ENCODE results near the gene FASTKD1.

DNA sequence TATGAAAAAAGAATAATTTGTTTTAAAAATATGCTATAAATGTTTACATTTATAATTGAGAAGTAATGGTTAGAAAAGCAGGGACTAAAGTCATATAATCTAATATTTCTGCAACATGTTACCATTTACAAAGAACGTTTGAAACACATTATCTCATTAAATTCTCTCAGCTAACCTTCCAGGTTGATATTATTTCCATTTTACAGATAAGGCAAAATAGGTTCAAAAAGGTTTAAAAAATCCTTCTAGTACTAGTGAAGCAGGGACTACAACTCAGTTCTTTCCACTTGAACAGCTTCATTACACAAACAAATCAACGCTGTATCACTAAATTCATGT is 875 bp downstream of the FASTKD1 start:
- TF ChIP-seq, protein P1, sequence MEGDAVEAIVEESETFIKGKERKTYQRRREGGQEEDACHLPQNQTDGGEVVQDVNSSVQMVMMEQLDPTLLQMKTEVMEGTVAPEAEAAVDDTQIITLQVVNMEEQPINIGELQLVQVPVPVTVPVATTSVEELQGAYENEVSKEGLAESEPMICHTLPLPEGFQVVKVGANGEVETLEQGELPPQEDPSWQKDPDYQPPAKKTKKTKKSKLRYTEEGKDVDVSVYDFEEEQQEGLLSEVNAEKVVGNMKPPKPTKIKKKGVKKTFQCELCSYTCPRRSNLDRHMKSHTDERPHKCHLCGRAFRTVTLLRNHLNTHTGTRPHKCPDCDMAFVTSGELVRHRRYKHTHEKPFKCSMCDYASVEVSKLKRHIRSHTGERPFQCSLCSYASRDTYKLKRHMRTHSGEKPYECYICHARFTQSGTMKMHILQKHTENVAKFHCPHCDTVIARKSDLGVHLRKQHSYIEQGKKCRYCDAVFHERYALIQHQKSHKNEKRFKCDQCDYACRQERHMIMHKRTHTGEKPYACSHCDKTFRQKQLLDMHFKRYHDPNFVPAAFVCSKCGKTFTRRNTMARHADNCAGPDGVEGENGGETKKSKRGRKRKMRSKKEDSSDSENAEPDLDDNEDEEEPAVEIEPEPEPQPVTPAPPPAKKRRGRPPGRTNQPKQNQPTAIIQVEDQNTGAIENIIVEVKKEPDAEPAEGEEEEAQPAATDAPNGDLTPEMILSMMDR (IDR thresholded peaks at IDR 0.05; ENCODE audit: borderline replicate concordance, extremely low read depth, low read length, poor library complexity, severe bottlenecking) = no peak
- TF ChIP-seq EZH2 (IDR thresholded peaks at IDR 0.05; ENCODE audit: borderline replicate concordance, low read depth, low read length, severe bottlenecking) = no peak

All from DND-41 (cell line).